ENCODE data around the gene FGR. TPM values are rescaled to one million over a fixed set of nuclear protein-coding genes. Genes with fewer than 3 reads are reported as not detected.

Gene FGR
- total RNA-seq, 4 donors from 2014 or later = 3.0 to 9.2 (median 5.9) TPM

DNA sequence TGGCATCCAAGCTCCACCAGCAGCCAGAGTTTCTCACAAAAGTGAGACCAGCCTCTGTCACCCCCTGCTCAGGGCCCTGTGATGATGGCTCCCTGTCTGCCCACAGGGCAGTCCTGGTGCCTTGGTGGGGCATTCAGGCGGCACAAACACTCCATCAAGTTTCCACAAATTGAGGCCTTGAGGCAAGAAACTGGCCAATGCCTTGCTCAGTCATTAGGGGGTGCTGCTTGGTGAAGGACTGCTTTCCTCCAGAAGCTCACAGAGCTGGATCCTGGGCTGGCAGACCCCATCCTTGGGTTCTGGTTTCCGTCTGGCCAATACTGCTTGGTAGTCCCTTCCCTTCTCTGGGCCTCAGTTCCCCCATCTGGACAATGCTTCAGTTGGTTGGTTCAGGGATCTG lies 18.5 kb downstream of the FGR start:
- TF ChIP-seq EP300 (IDR thresholded peaks at IDR 0.05) = no peak
- TF ChIP-seq, protein P1, sequence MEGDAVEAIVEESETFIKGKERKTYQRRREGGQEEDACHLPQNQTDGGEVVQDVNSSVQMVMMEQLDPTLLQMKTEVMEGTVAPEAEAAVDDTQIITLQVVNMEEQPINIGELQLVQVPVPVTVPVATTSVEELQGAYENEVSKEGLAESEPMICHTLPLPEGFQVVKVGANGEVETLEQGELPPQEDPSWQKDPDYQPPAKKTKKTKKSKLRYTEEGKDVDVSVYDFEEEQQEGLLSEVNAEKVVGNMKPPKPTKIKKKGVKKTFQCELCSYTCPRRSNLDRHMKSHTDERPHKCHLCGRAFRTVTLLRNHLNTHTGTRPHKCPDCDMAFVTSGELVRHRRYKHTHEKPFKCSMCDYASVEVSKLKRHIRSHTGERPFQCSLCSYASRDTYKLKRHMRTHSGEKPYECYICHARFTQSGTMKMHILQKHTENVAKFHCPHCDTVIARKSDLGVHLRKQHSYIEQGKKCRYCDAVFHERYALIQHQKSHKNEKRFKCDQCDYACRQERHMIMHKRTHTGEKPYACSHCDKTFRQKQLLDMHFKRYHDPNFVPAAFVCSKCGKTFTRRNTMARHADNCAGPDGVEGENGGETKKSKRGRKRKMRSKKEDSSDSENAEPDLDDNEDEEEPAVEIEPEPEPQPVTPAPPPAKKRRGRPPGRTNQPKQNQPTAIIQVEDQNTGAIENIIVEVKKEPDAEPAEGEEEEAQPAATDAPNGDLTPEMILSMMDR (IDR thresholded peaks at IDR 0.05) = no peak
- TF ChIP-seq POLR2AphosphoS5 (IDR thresholded peaks at IDR 0.05) = no peak
- no peak for TF ChIP-seq POLR2A (IDR thresholded peaks at IDR 0.05)
- DNase-seq (ENCODE audit: low spot score in 2 of 2) = no peak
- peaks cover 2% of the 10 kb centered on the region for H3K4me1 ChIP-seq
- WGBS = 100% methylated on average over 2 of the region's 2 CpGs
- no peaks in the 10 kb centered on the region for H3K36me3 ChIP-seq
- no peak overlapping the region for H3K4me3 ChIP-seq
- no peaks in the 10 kb centered on the region for H3K9me3 ChIP-seq
- H3K27ac ChIP-seq = no peak overlapping the region
- no peaks in the 10 kb centered on the region for H3K27me3 ChIP-seq

DNA sequence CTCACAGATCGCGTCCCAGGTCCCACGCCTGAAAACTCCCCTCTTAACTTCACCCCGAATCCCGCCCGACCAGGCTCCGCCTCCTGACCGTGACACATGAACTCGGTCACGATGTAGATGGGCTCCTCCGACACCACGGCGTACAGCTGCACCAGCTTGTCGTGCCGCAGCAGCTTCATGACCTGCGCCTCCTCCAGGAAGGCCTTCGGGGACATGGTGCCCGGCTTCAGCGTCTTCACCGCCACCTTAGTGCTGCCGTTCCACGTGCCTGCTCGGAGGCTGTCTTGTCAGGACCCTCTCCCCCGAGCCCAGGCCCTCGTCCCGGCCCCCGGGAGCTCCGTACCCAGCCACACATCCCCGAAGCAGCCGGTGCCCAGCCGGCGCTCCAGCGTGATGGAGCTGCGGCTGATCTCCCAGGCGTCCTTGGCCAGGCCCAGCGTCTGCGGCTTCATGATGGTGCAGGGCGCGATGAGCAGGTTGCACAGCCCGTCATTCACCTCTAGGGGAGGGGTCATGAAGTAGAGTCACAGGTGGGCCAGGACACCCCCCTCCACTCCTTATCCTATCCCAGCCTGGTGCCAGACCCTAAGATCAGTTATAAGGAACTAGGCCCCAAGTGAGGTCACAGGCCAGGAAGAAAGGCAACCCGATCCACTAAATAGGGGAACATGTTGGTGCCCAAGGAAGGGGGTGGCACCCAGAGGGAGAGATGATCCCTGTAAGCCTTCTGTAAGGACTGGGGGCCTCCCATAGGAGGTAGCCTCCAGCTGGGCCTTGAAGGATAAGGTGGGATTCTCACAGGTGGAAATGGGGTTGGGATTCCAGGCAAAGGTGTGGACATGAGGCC lies 19.4 kb downstream of the FGR start:
- no peak overlapping the region for H3K27ac ChIP-seq
- H3K4me3 ChIP-seq = no peak overlapping the region
- 72% methylated on average over 19 of the region's 41 CpGs for WGBS
- peak in 1 of 2 donors; percentile 66 for DNase-seq (ENCODE audit: low spot score in 2 of 2)
- no peaks in the 10 kb centered on the region for H3K27me3 ChIP-seq
- no peaks in the 10 kb centered on the region for H3K4me1 ChIP-seq
- TF ChIP-seq POLR2A (IDR thresholded peaks at IDR 0.05) (no peak), EP300 (IDR thresholded peaks at IDR 0.05) (no peak), POLR2AphosphoS5 (IDR thresholded peaks at IDR 0.05) (no peak)
- TF ChIP-seq, protein P1 (IDR thresholded peaks at IDR 0.05) = no peak
- H3K9me3 ChIP-seq = no peaks in the 10 kb centered on the region
- no peaks in the 10 kb centered on the region for H3K36me3 ChIP-seq

DNA sequence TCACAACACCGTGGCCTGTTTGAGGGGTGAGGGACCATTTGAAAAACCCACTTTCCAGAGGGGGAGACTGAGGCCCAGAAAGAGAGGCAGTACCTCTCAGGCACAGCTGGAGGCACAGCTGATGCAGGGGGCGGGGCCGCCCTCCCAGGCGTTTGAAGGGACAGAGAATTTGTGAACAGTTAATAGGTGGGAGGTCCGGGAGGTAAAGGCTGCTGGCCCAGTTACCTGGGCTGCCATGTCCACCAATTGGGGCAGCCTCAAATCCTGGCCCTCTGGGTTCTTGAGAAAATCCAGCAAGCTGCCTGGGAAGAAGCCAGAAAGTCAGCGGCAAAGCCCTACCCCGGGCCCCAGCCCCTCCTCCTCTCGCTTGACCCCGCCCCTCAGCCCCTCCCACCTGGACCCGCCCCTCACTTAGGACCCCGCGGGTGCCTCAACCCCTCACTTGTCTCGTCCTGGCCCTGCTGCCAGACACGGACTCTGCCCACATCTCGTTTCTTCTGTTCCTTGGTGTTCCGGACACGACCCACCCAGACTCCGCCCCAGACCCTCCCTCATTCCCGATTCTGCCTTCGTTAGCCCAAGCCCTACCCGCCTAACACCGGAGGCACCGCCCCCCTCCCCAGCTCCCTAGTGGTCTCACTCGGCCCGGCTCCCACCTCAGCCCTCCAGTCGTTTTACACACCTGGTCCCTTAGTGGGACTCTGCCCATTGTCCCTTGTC lies 20.2 kb downstream of the FGR start:
- Histone ChIP-seq H3K36me3 (no peaks in the 10 kb centered on the region), H3K27ac (no peak overlapping the region), H3K4me3 (no peak overlapping the region), H3K27me3 (no peaks in the 10 kb centered on the region), H3K9me3 (no peaks in the 10 kb centered on the region), H3K4me1 (no peaks in the 10 kb centered on the region)
- peak in 1 of 2 donors; percentile 59 for DNase-seq (ENCODE audit: low spot score in 2 of 2)
- WGBS = 46% methylated on average over 24 of the region's 26 CpGs
- TF ChIP-seq POLR2A (IDR thresholded peaks at IDR 0.05) (no peak), POLR2AphosphoS5 (IDR thresholded peaks at IDR 0.05) (no peak), EP300 (IDR thresholded peaks at IDR 0.05) (no peak)
- TF ChIP-seq, protein P1 (IDR thresholded peaks at IDR 0.05) = no peak

DNA sequence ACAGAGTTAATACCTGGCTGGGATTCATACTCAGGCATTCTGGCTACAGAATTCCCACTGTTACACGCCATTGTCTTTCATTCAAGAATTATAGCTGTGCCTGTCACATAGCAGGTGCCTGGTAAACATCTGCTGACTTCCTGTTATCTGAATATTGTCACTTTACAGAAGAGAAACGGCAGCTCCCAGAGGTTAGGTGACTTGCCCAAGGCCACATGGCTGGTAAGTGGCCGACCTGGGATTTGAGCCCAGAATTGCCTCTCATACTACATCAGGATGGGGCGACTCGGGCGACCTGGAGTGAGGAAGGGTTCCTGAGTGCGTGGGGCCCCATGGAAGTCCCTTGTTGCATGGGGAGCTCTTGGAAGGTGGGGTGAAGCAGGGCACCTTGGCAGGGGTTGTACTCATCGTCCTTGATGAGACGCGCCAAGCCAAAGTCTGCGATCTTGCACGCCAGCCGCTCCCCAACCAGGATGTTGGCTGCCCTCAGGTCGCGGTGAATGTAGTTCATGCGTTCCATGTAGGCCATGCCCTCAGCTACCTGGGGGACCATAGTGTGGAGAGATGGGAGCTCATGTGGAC lies 20.9 kb downstream of the FGR start:
- WGBS = 62% methylated on average over 15 of the region's 16 CpGs
- no peak for DNase-seq (ENCODE audit: low spot score in 2 of 2)
- Histone ChIP-seq H3K4me3 (no peak overlapping the region), H3K36me3 (no peaks in the 10 kb centered on the region), H3K4me1 (no peaks in the 10 kb centered on the region), H3K27me3 (no peaks in the 10 kb centered on the region), H3K9me3 (no peaks in the 10 kb centered on the region), H3K27ac (no peak overlapping the region)
- TF ChIP-seq EP300 (IDR thresholded peaks at IDR 0.05) (no peak), POLR2A (IDR thresholded peaks at IDR 0.05) (no peak), POLR2AphosphoS5 (IDR thresholded peaks at IDR 0.05) (no peak)
- TF ChIP-seq, protein P1 (IDR thresholded peaks at IDR 0.05) = no peak

DNA sequence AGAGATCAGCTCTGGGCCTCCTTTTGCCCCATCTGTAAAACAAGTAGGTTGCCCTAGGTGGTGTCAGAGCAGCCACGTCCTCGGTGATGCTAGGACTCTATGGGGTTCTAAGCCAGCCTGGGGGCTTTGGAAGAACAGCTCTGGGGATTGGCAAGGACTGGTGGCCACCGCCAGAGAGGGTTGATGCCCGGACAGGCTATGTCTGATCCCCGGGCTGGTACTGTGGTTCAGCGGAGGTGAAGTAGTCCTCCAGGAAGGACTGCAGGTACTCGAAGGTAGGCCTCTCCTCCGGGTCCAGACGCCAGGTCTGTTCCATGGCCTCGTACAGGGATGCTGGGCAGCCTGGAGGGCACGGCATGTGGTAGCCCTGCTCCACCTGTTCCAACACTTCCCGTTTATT lies 22.3 kb downstream of the FGR start:
- 94% methylated on average over 10 of the region's 12 CpGs for WGBS
- H3K4me3 ChIP-seq = no peak overlapping the region
- TF ChIP-seq POLR2AphosphoS5 (IDR thresholded peaks at IDR 0.05) = no peak
- H3K9me3 ChIP-seq = no peaks in the 10 kb centered on the region
- no peaks in the 10 kb centered on the region for H3K27me3 ChIP-seq
- no peak overlapping the region for H3K27ac ChIP-seq
- no peaks in the 10 kb centered on the region for H3K36me3 ChIP-seq
- H3K4me1 ChIP-seq = no peaks in the 10 kb centered on the region
- peak in 1 of 2 donors; percentile 56 for DNase-seq (ENCODE audit: low spot score in 2 of 2)
